AG04450 (cell line): ENCODE measurements around the gene PPARG. TPM values are rescaled to one million over a fixed set of nuclear protein-coding genes. Genes with fewer than 3 reads are reported as not detected.

Source experiments
- CTCF ChIA-PET: fragments of 300-600, 350-600 bp; formaldehyde crosslinking; extraction: SDS; loops from one replicate; lab custom pipeline; 2022; ENCODE audit warnings: antibody characterized with exemption, inconsistent platforms; lab: Charles Lee
- POLR2A ChIA-PET: fragments of 350-600 bp; formaldehyde crosslinking; extraction: SDS; loops from one replicate; lab custom pipeline; 2021; ENCODE audit warnings: antibody characterized with exemption, inconsistent platforms; lab: Yijun Ruan, JAX
- DNase-seq: peaks from one replicate; pipeline ENCODE4 v3.0.0-alpha.2; 2011; ENCODE audit warnings: low read depth, low spot score
- H3K27ac ChIP-seq: one replicate; pipeline ENCODE4 v1.5.1; 2012; ENCODE audit warnings: low read depth, low read length, control low read depth
- H3K27me3 ChIP-seq: one replicate; pipeline ENCODE4 v1.6.0; 2012; ENCODE audit warnings: low read length; ENCODE audit not compliant: control insufficient read depth, insufficient read depth
- H3K4me3 ChIP-seq: 2 replicates; pipeline ENCODE4 v1.5.1; 2011; ENCODE audit warnings: mild to moderate bottlenecking, low read depth, low read length, control low read depth
- H3K9me3 ChIP-seq: 2 replicates; pipeline ENCODE4 v1.5.1; 2012; ENCODE audit warnings: low read length; ENCODE audit not compliant: control insufficient read depth, insufficient read depth
- polyA plus RNA-seq: library from polyadenylated mRNA; depleted of rRNA; stranded (reverse); fragments of >200 nt; gene quantifications from 2 replicates; pipeline ENCODE4 v1.2.3, GENCODE V29; 2011
- TF ChIP-seq, protein P1 (sequence below): IDR thresholded peaks from 2 replicates; pipeline ENCODE4 v1.5.1; 2011; ENCODE audit warnings: low read depth, low read length, control low read depth, inconsistent platforms

Gene PPARG
- polyA plus RNA-seq, 1 experiment: 33.8 TPM

DNA sequence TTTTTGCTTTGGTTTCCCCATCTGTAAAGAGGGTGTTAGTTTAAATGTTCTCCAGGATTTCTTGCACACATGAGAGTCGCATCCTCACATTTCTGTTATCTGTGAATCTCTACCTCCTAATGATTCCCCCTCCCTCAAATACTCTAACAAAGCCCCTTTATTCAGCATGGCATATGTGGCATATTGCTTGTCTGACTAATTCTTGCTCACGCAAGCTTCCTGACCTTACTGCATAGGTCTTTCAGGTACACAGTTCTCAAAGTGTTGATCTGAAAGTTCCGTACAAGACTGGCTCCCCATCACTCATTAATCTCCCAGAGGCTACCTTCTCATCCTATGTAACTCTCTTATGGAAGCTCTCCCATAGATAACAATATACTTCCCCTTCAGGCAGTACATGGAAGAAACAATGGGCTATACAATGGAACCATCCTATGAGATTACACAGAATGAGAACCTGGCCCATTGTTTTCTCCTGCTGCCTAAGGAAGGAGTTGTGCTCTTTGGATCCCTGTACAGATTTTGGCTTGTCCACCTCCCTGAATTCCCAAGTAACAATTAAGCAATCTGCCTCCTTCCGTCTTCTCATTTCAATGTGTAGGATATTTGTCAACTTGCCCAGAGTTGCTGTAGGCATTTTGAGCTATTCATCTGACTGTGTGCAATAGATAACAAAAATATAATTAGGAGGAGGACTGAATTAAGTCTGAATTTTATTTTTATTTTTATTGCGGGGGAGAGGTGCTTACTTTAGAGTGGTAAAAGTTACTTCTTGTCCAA, 51.0 kb downstream of the PPARG start:
- H3K27me3 ChIP-seq: no peaks in the 10 kb centered on the region
- CTCF ChIA-PET: no interaction called here
- no peak overlapping the region for H3K4me3 ChIP-seq
- no peak overlapping the region for H3K27ac ChIP-seq
- no peak for DNase-seq
- POLR2A ChIA-PET: no interaction called here
- TF ChIP-seq, protein P1, sequence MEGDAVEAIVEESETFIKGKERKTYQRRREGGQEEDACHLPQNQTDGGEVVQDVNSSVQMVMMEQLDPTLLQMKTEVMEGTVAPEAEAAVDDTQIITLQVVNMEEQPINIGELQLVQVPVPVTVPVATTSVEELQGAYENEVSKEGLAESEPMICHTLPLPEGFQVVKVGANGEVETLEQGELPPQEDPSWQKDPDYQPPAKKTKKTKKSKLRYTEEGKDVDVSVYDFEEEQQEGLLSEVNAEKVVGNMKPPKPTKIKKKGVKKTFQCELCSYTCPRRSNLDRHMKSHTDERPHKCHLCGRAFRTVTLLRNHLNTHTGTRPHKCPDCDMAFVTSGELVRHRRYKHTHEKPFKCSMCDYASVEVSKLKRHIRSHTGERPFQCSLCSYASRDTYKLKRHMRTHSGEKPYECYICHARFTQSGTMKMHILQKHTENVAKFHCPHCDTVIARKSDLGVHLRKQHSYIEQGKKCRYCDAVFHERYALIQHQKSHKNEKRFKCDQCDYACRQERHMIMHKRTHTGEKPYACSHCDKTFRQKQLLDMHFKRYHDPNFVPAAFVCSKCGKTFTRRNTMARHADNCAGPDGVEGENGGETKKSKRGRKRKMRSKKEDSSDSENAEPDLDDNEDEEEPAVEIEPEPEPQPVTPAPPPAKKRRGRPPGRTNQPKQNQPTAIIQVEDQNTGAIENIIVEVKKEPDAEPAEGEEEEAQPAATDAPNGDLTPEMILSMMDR: no peak
- no peaks in the 10 kb centered on the region for H3K9me3 ChIP-seq

DNA sequence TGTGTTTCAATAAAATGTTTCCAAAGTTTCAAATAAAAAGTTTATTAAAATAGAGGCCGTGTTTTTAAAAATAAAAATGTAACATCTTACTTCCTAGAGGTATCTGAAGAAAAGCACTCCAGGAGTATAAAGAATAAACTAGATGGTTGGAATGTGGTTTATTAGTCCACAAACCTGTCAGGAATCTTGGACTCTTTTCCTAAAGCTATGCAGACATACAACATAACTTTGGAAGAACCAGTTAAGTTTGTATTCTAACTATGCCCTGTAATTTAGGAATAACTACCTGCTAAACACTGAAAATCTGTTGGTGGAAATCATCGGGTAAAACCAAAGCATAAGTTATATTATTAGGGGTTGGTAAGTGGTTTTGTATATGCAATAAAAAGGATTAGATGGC, 51.6 kb downstream of the PPARG start:
- TF ChIP-seq, protein P1: no peak
- CTCF ChIA-PET: no interaction called here
- Histone ChIP-seq H3K27ac (no peak overlapping the region), H3K4me3 (no peak overlapping the region), H3K27me3 (no peaks in the 10 kb centered on the region), H3K9me3 (no peaks in the 10 kb centered on the region)
- POLR2A ChIA-PET: no interaction called here
- no peak for DNase-seq

DNA sequence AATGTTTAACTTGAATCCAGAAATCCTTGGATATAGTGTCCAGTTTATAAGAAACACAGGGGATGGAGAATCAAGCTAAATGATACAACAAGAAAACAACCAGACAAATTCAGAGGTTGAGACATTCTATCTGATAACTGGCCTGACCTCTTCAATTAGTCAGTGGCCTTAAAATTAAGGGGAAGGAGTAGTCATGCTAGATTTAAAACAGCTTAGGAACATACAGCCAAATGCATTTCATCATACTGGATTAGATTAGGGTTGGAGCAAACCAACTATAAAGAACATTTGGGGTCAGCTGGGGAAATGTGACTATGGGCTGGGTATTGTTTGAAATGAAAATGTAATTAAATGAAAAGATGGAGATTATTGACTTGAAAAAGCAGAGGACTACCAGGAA, 53.3 kb downstream of the PPARG start:
- Histone ChIP-seq H3K4me3 (no peak overlapping the region), H3K27me3 (no peaks in the 10 kb centered on the region), H3K27ac (no peak overlapping the region), H3K9me3 (no peaks in the 10 kb centered on the region)
- ChIA-PET POLR2A (no interaction called here), CTCF (no interaction called here)
- DNase-seq: no peak
- TF ChIP-seq, protein P1: no peak

DNA sequence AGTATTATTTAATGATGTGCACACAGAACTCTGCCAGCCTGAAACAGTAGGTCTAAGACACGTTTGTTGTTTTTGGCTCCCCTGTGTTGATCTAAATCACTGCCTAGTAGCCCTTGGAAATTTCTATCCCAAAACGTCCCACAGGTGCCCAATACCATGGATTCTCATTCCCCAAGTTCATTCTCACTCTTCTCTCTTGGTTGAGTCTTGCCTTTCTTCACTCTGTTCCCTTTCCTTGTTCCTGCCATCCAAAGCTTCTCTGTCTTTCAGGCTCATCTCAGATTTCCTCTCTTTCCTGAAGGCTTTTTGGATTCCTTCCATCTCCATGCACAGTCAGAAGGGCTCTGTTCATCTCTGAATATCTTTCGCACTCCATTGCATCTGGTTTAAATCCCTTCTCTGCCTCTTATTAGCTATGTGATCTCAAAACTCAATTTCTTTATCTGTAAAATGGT, 54.2 kb downstream of the PPARG start:
- DNase-seq: no peak
- H3K27ac ChIP-seq: no peak overlapping the region
- ChIA-PET CTCF (interaction anchor here (0.7 kb wide), 1 partner anchor 9 kb away, joined by 4 read pairs; no protein-coding TSS in a partner anchor), POLR2A (no interaction called here)
- TF ChIP-seq, protein P1: no peak
- no peaks in the 10 kb centered on the region for H3K27me3 ChIP-seq
- H3K9me3 ChIP-seq: no peaks in the 10 kb centered on the region
- no peak overlapping the region for H3K4me3 ChIP-seq

GRCh38 chr3:12345141-12345561, 56.3 kb downstream of the PPARG start:
- TF ChIP-seq, protein P1: no peak
- H3K4me3 ChIP-seq: no peak overlapping the region
- CTCF ChIA-PET: interaction anchor here (0.9 kb wide), 1 partner anchor 135 kb away, joined by 3 read pairs; no protein-coding TSS in a partner anchor

More at GRCh38 chr3:12345141-12345561, 56.3 kb downstream of the PPARG start:
- H3K27ac ChIP-seq: no peak overlapping the region
- POLR2A ChIA-PET: no interaction called here
- no peaks in the 10 kb centered on the region for H3K27me3 ChIP-seq
- DNase-seq: no peak
- no peaks in the 10 kb centered on the region for H3K9me3 ChIP-seq
